Stimulated activated CD8-positive, alpha-beta memory T cell treated with anti-CD3 and anti-CD28 coated beads, Interleukin-12 subunit alpha, Interleukin-12 subunit beta, amount 100 ng/mL, for 24 hours (primary cell): ENCODE measurements around the gene MLLT3.

ENCODE experiments used
- DNase-seq: peaks from one replicate; pipeline ENCODE4 v3.0.0-alpha.2; 2020; ENCODE audit errors: extremely low read depth

MLLT3 gene

GRCh38 chr9:20305452-20305851 lies 316.8 kb downstream of the MLLT3 start:
- DNase-seq: no peak

- DNase-seq: no peak
Measured at GRCh38 chr9:20303996-20304395, 318.3 kb downstream of the MLLT3 start.

- no peak for DNase-seq
Measured at GRCh38 chr9:20303066-20303465, 319.2 kb downstream of the MLLT3 start.

GRCh38 chr9:20302197-20302596 lies 320.1 kb downstream of the MLLT3 start:
- DNase-seq: no peak

- no peak for DNase-seq
Measured at GRCh38 chr9:20300430-20301115, 321.7 kb downstream of the MLLT3 start.

GRCh38 chr9:20297646-20298084 lies 324.6 kb downstream of the MLLT3 start:
- DNase-seq: no peak

- no peak for DNase-seq
Measured at GRCh38 chr9:20295555-20295954, 326.7 kb downstream of the MLLT3 start.

- no peak for DNase-seq
Measured at GRCh38 chr9:20294046-20294750, 328.1 kb downstream of the MLLT3 start.

GRCh38 chr9:20292002-20292401 lies 330.3 kb downstream of the MLLT3 start:
- DNase-seq: no peak
